Liver (tissue), 9 donors: ENCODE data around the gene RTN4. TPM values are rescaled to one million over a fixed set of nuclear protein-coding genes. Genes with fewer than 3 reads are reported as not detected.

Experiments
- DNase-seq: peaks from one replicate; pipeline ENCODE4 v3.0.0-alpha.2; 2017; ENCODE audit warnings: low spot score
- H3K27ac ChIP-seq, 2 donors: one replicate each; pipeline ENCODE4 v1.7.0; 2013; ENCODE audit warnings: inconsistent platforms in 2 of 2, low read length in 2 of 2, control low read depth in 1 of 2, low read depth in 1 of 2, mild to moderate bottlenecking in 1 of 2
- H3K27me3 ChIP-seq, 4 donors: one replicate each; pipeline versions ENCODE4 v1.6.1 to v1.7.0; 2013; ENCODE audit warnings: low read length in 3 of 4, inconsistent platforms in 1 of 4, mild to moderate bottlenecking in 1 of 4, moderate library complexity in 1 of 4; ENCODE audit not compliant: control insufficient read depth in 4 of 4, insufficient read depth in 4 of 4
- H3K36me3 ChIP-seq, 4 donors: one replicate each; pipeline versions ENCODE4 v1.6.1 to v1.7.0; 2013; ENCODE audit warnings: low read length in 3 of 4, mild to moderate bottlenecking in 3 of 4, low read depth in 1 of 4, moderate library complexity in 1 of 4; ENCODE audit not compliant: control insufficient read depth in 4 of 4, insufficient read depth in 3 of 4
- H3K4me1 ChIP-seq, 4 donors: one replicate each; pipeline versions ENCODE4 v1.6.1 to v1.7.0; 2013; ENCODE audit warnings: low read length in 3 of 4, mild to moderate bottlenecking in 3 of 4, moderate library complexity in 1 of 4; ENCODE audit not compliant: control insufficient read depth in 4 of 4, insufficient read depth in 4 of 4
- H3K4me3 ChIP-seq, 3 donors: one replicate each; pipeline versions ENCODE4 v1.6.1 to v1.7.0; 2013; ENCODE audit warnings: low read length in 3 of 3, control low read depth in 1 of 3, low read depth in 1 of 3, mild to moderate bottlenecking in 1 of 3
- H3K9ac ChIP-seq, 2 donors: one replicate each; pipeline ENCODE4 v1.7.0; 2013; ENCODE audit warnings: low read length in 2 of 2, mild to moderate bottlenecking in 2 of 2, moderate library complexity in 2 of 2, control low read depth in 1 of 2, low read depth in 1 of 2
- H3K9me3 ChIP-seq, 4 donors: one replicate each; pipeline versions ENCODE4 v1.6.1 to v1.7.0; 2013; ENCODE audit warnings: low read length in 3 of 4; ENCODE audit not compliant: control insufficient read depth in 4 of 4
- ATF3 ChIP-seq: IDR thresholded peaks from 2 replicates; pipeline ENCODE4 v1.6.1; 2016; ENCODE audit warnings: antibody characterized with exemption
- EGR1 ChIP-seq, 2 donors: IDR thresholded peaks; 2 replicates each; pipeline ENCODE4 v1.6.1; 2016 to 2018; ENCODE audit warnings: antibody characterized with exemption in 2 of 2, low read depth in 2 of 2
- FOXA1 ChIP-seq: IDR thresholded peaks from 2 replicates; pipeline ENCODE4 v1.6.1; 2016; ENCODE audit warnings: antibody characterized with exemption
- FOXA2 ChIP-seq: IDR thresholded peaks from 2 replicates; pipeline ENCODE4 v1.6.1; 2016; ENCODE audit warnings: antibody characterized with exemption
- HNF4A ChIP-seq, 2 donors: conservative IDR thresholded peaks; 2 replicates each; pipeline ENCODE4 v1.6.1; 2016; ENCODE audit warnings: antibody characterized with exemption in 2 of 2, mild to moderate bottlenecking in 2 of 2
- JUND ChIP-seq, 2 donors: IDR thresholded peaks; 2 replicates each; pipeline ENCODE4 v1.6.1; 2016; ENCODE audit warnings: antibody characterized with exemption in 2 of 2
- NR2F2 ChIP-seq: IDR thresholded peaks from 2 replicates; pipeline ENCODE4 v1.6.1; 2016; ENCODE audit warnings: antibody characterized with exemption
- RAD21 ChIP-seq, 2 donors: IDR thresholded peaks; 2 replicates each; pipeline ENCODE4 v1.6.1; 2016; ENCODE audit warnings: antibody characterized with exemption in 2 of 2, mild to moderate bottlenecking in 2 of 2
- TAF1 ChIP-seq: conservative IDR thresholded peaks from 2 replicates; pipeline ENCODE4 v1.6.1; 2016; ENCODE audit warnings: antibody characterized with exemption, mild to moderate bottlenecking
- YY1 ChIP-seq: IDR thresholded peaks from 2 replicates; pipeline ENCODE4 v1.6.1; 2016; ENCODE audit warnings: antibody characterized with exemption, mild to moderate bottlenecking
- WGBS: extraction: QIAGEN DNeasy Blood & Tissue Kit; methylation state at CpG from one replicate; pipeline ENCODE4 v1.1.7; 2013; 5-methylcytosine and 5-hydroxymethylcytosine counted together
- polyA plus RNA-seq, 2 donors: library from polyadenylated mRNA; stranded (reverse) in 1 of 2; unstranded in 1 of 2; fragments of 200-250 nt in 1 of 2; fragments of >200 nt in 1 of 2; fragmentation: Nextera tagmentation in 1 of 2; extraction: Ambion mirVana in 1 of 2; gene quantifications; one replicate each; pipeline versions ENCODE4 v1.2.1 to v1.2.3, GENCODE V29; 2013 to 2015
- total RNA-seq, 2 donors: library from RNA; depleted of rRNA; stranded (reverse); fragments of >200 nt; gene quantifications; one replicate each; pipeline ENCODE4 v1.2.3, GENCODE V29; 2014
- TF ChIP-seq, protein P1 (sequence below): IDR thresholded peaks from 2 replicates; pipeline ENCODE4 v1.6.1; 2016; ENCODE audit warnings: antibody characterized with exemption, mild to moderate bottlenecking
- TF ChIP-seq, protein P2 (sequence below): IDR thresholded peaks from 2 replicates; pipeline ENCODE4 v1.6.1; 2016; ENCODE audit warnings: antibody characterized with exemption
- TF ChIP-seq, protein P3 (sequence below): fragments of 150-350 bp; IDR thresholded peaks from 2 replicates; pipeline ENCODE4 v1.5.1; 2017; ENCODE audit warnings: improper control_type of control experiment, low read depth, low read length; ENCODE audit not compliant: missing input control
- TF ChIP-seq, protein P4 (sequence below): IDR thresholded peaks from 2 replicates; pipeline ENCODE4 v1.6.1; 2016; ENCODE audit warnings: antibody characterized with exemption
- donor health status: healthy.
- donor health status: healthy.
- donor health status: healthy.
- donor health status: healthy.
- donor health status: healthy.

Gene RTN4
- total and polyA plus RNA-seq, 4 donors, result 73.5 to 348 (median 151) TPM

DNA sequence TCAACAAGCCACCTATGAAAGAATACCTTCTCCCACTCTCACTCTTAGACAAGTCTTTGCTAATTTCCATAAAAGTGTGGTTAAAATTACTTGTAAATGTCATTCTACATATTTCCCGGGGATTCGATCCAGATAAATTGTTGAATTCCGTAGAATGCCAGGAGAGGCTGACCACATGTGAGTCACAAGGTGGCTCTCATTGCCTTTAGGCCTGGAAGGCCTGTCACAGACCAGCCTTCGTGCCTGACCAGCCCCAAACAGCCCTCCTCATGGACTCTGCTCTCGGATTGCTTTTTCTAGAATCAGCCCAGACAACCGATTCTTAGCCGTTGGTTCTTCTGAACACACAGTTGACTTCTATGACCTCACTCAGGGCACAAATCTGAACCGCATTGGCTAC lies 86.0 kb downstream of the RTN4 start (continued):
- TF ChIP-seq ATF3, result no peak
- no peak for TF ChIP-seq RAD21 (IDR thresholded peaks at IDR 0.05)
- TF ChIP-seq YY1, result no peak

DNA sequence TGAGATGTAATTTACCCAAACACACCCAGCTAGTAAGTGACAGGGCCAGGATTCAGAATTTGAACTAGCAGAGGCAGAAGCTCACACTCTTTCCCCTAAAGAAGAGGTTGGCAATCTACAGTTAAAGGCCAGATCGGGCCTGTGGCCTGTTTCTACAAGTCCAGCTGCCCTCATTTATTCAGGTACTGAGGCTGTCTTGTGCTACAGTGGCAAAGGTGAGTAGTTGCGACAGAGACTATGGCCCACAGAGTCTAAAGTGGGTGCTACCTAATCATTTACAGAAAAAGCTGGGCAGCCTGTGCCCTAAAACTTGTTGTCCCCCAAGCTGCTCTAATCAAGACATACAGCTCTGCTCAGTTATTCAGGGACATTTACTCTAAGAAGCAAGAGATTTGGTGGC lies 86.8 kb downstream of the RTN4 start:
- no peaks in the 10 kb centered on the region for H3K27me3 ChIP-seq
- no peaks in the 10 kb centered on the region for H3K4me1 ChIP-seq
- no peak for DNase-seq
- H3K27ac ChIP-seq, result no peak overlapping the region
- H3K4me3 ChIP-seq, result no peak overlapping the region
- no peak overlapping the region for H3K9ac ChIP-seq
- H3K36me3 ChIP-seq, result no peaks in the 10 kb centered on the region
- TF ChIP-seq YY1 (no peak), HNF4A (conservative IDR thresholded peaks at IDR 0.05) (no peak), ATF3 (no peak), JUND (IDR thresholded peaks at IDR 0.05) (no peak), TAF1 (no peak), FOXA2 (no peak), EGR1 (IDR thresholded peaks at IDR 0.05; ENCODE audit: low read depth in 2 of 2) (no peak), FOXA1 (no peak), NR2F2 (no peak)
- TF ChIP-seq, protein P1, sequence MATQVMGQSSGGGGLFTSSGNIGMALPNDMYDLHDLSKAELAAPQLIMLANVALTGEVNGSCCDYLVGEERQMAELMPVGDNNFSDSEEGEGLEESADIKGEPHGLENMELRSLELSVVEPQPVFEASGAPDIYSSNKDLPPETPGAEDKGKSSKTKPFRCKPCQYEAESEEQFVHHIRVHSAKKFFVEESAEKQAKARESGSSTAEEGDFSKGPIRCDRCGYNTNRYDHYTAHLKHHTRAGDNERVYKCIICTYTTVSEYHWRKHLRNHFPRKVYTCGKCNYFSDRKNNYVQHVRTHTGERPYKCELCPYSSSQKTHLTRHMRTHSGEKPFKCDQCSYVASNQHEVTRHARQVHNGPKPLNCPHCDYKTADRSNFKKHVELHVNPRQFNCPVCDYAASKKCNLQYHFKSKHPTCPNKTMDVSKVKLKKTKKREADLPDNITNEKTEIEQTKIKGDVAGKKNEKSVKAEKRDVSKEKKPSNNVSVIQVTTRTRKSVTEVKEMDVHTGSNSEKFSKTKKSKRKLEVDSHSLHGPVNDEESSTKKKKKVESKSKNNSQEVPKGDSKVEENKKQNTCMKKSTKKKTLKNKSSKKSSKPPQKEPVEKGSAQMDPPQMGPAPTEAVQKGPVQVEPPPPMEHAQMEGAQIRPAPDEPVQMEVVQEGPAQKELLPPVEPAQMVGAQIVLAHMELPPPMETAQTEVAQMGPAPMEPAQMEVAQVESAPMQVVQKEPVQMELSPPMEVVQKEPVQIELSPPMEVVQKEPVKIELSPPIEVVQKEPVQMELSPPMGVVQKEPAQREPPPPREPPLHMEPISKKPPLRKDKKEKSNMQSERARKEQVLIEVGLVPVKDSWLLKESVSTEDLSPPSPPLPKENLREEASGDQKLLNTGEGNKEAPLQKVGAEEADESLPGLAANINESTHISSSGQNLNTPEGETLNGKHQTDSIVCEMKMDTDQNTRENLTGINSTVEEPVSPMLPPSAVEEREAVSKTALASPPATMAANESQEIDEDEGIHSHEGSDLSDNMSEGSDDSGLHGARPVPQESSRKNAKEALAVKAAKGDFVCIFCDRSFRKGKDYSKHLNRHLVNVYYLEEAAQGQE, result no peak
- TF ChIP-seq, protein P2, sequence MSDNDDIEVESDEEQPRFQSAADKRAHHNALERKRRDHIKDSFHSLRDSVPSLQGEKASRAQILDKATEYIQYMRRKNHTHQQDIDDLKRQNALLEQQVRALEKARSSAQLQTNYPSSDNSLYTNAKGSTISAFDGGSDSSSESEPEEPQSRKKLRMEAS, result no peak
- TF ChIP-seq, protein P3, sequence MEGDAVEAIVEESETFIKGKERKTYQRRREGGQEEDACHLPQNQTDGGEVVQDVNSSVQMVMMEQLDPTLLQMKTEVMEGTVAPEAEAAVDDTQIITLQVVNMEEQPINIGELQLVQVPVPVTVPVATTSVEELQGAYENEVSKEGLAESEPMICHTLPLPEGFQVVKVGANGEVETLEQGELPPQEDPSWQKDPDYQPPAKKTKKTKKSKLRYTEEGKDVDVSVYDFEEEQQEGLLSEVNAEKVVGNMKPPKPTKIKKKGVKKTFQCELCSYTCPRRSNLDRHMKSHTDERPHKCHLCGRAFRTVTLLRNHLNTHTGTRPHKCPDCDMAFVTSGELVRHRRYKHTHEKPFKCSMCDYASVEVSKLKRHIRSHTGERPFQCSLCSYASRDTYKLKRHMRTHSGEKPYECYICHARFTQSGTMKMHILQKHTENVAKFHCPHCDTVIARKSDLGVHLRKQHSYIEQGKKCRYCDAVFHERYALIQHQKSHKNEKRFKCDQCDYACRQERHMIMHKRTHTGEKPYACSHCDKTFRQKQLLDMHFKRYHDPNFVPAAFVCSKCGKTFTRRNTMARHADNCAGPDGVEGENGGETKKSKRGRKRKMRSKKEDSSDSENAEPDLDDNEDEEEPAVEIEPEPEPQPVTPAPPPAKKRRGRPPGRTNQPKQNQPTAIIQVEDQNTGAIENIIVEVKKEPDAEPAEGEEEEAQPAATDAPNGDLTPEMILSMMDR, result no peak
- TF ChIP-seq, protein P4, sequence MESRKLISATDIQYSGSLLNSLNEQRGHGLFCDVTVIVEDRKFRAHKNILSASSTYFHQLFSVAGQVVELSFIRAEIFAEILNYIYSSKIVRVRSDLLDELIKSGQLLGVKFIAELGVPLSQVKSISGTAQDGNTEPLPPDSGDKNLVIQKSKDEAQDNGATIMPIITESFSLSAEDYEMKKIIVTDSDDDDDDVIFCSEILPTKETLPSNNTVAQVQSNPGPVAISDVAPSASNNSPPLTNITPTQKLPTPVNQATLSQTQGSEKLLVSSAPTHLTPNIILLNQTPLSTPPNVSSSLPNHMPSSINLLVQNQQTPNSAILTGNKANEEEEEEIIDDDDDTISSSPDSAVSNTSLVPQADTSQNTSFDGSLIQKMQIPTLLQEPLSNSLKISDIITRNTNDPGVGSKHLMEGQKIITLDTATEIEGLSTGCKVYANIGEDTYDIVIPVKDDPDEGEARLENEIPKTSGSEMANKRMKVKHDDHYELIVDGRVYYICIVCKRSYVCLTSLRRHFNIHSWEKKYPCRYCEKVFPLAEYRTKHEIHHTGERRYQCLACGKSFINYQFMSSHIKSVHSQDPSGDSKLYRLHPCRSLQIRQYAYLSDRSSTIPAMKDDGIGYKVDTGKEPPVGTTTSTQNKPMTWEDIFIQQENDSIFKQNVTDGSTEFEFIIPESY, result no peak
- no peaks in the 10 kb centered on the region for H3K9me3 ChIP-seq
- WGBS, result 86% methylated on average over 2 of the region's 2 CpGs
